ENCODE results near the gene FAM107B. TPM values are rescaled to one million over a fixed set of nuclear protein-coding genes. Genes with fewer than 3 reads are reported as not detected.

Gene FAM107B
- total RNA-seq, 4 donors from 2014 or later, result 12.3 to 41.3 (median 31.8) TPM

DNA sequence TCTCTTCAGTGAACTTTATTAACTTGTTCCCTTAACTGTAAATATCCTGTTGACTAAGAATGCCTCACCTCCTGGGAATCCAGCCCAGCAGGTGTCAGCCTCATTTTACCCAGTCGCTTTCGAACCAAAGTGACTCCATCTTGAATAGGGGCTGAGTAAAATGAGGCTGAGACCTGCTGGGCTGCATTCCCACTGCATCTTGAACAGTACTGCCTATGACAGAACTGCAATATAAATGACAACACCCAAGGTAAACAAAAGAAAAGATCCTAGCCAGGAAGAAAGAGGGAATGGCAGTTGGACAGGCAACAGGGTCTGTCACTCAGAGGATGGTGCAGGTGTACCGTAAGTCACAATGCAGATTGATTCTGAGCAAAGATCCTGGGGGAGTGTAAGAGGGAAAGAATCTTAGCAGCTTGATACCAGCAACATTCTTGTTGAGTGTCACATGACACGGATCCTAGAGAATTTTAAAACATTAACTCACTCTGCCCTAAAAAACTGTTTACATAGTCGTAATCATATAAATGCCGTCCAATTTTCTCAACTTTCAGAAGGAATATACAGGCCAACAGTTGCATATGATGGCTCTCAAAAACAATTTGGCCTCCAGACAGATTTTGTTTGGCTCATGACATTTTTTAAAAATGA, 4.4 kb upstream of the FAM107B start:
- H3K9me3 ChIP-seq, result no peaks in the 10 kb centered on the region
- no peak for TF ChIP-seq CTCF (IDR thresholded peaks at IDR 0.05)
- TF ChIP-seq POLR2A (IDR thresholded peaks at IDR 0.05), result no peak
- H3K4me1 ChIP-seq, result no peaks in the 10 kb centered on the region
- no peak for DNase-seq
- H3K4me3 ChIP-seq (replicated peaks in 1 of 3), result no peak overlapping the region
- no peak overlapping the region for H3K27ac ChIP-seq
- intact Hi-C loops (cut with DNase I), result no loop called here
- WGBS, 2 donors, result 74 to 75% methylated on average over 6 of the region's 6 CpGs
- H3K27me3 ChIP-seq, result no peaks in the 10 kb centered on the region
- H3K36me3 ChIP-seq, result no peaks in the 10 kb centered on the region

DNA sequence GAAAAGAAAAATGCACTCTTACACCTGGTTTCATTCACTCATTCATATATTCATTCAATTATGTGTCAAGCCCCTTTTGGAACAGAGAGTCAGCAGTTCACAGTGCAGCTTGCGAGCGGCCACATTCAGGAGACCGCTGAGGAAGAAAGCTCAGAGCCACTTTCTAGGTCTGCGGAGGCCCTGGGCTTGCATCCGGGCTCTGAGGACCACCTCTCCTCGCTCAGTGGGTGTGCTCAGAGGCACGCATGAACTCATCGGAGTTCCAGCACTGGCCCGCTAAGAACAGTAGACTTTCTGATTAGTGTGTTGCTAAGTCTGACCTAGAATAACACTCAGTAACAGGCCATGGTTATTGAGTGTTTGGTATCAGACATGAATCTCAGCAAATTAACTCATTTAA, 1.8 kb upstream of the FAM107B start:
- H3K36me3 ChIP-seq, result no peaks in the 10 kb centered on the region
- WGBS, 2 donors, result 83 to 86% methylated on average over 9 of the region's 9 CpGs
- no peaks in the 10 kb centered on the region for H3K4me1 ChIP-seq
- no peaks in the 10 kb centered on the region for H3K27me3 ChIP-seq
- no peak overlapping the region for H3K27ac ChIP-seq
- no peaks in the 10 kb centered on the region for H3K9me3 ChIP-seq
- DNase-seq, result no peak
- intact Hi-C loops (cut with DNase I), result no loop called here
- TF ChIP-seq POLR2A (IDR thresholded peaks at IDR 0.05) (no peak), CTCF (IDR thresholded peaks at IDR 0.05) (no peak)
- no peak overlapping the region for H3K4me3 ChIP-seq (replicated peaks in 1 of 3)

DNA sequence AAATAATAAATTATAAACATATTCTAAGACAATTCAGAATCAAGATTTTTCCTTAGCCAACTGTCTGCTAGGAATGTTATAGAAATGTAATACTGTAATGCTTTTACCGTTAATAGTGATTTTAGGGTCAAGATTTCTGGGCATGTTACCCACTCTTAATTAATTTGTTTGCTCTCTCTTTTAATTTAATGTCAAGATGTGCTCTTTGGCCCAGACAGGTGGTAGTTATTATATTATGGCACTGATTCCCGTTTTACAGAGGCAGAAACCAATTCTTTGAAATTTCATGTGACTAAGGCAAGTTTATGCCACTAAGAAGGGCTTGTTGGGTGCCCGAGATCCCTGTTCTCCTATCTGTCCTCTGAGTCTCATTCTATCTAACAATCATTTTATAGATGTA, 959 bp upstream of the FAM107B start:
- Histone ChIP-seq H3K4me3 (replicated peaks in 1 of 3) (no peak overlapping the region), H3K27me3 (no peaks in the 10 kb centered on the region), H3K36me3 (no peaks in the 10 kb centered on the region), H3K9me3 (no peaks in the 10 kb centered on the region), H3K4me1 (no peaks in the 10 kb centered on the region), H3K27ac (no peak overlapping the region)
- intact Hi-C loops (cut with DNase I), result no loop called here
- TF ChIP-seq CTCF (IDR thresholded peaks at IDR 0.05) (no peak), POLR2A (IDR thresholded peaks at IDR 0.05) (no peak)
- 80 to 84% methylated on average over 3 of the region's 3 CpGs for WGBS, 2 donors
- no peak for DNase-seq

DNA sequence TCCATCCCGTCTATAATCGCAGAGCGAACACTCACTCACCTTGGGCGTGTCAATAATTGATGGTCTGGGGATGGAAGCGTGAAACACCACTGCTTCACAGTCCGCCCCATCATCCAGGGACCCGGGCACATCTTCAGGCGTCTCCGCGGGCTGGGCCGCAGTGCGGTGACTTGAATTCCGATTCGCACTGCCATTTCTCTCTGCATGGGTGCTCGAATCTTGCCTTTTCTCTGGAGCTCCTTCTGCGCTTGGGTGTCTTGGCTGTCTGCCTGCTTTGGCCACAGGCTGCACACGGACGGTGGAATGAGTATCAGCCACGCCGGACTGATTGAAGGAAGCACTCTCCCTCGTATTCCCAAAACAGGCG, 500 bp downstream of the FAM107B start:
- DNase-seq, result no peak
- no peak for TF ChIP-seq CTCF (IDR thresholded peaks at IDR 0.05)
- TF ChIP-seq POLR2A (IDR thresholded peaks at IDR 0.05), result no peak
- Histone ChIP-seq H3K9me3 (no peaks in the 10 kb centered on the region), H3K27me3 (no peaks in the 10 kb centered on the region), H3K36me3 (no peaks in the 10 kb centered on the region), H3K27ac (no peak overlapping the region), H3K4me1 (no peaks in the 10 kb centered on the region), H3K4me3 (replicated peaks in 1 of 3) (no peak overlapping the region)
- 91 to 96% methylated on average over 17 to 22 of the region's 22 CpGs for WGBS, 2 donors
- intact Hi-C loops (cut with DNase I), result no loop called here

DNA sequence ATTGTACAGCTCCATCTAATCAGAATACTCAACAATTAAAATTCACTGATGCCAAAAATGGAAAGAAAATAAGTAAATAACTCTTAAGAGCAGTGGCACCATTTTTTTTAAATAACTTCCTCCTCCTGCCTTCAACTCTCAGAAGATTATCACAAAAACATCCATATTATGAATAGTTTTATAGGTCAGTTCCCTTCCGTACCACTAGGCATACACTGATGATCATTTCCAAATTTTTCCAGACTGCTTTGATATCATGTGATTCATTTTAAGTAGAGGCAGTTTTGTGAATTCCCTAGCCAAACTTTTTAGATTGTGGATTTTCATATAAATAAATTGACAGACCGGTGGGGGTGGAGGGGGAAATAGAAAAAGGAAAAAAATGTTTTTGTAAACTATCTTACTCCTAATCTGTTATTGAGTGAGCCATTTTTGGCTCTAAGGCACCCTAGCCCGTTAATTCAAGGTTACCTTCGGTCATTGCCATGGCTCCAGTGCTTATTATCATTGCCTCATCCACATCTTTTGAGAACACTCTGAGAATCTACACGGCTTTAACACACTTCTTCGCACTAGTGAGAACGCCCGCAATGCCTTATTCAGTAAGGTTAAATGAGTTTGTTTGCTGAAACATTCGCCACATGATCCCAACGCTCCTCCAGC, 1.0 kb downstream of the FAM107B start:
- no peak for DNase-seq
- H3K4me1 ChIP-seq, result no peaks in the 10 kb centered on the region
- no peak overlapping the region for H3K27ac ChIP-seq
- H3K4me3 ChIP-seq (replicated peaks in 1 of 3), result no peak overlapping the region
- H3K9me3 ChIP-seq, result no peaks in the 10 kb centered on the region
- no peak for TF ChIP-seq POLR2A (IDR thresholded peaks at IDR 0.05)
- TF ChIP-seq CTCF (IDR thresholded peaks at IDR 0.05), result no peak
- WGBS, 2 donors, result 80 to 86% methylated on average over 10 of the region's 10 CpGs
- no peaks in the 10 kb centered on the region for H3K27me3 ChIP-seq
- intact Hi-C loops (cut with DNase I), result no loop called here
- no peaks in the 10 kb centered on the region for H3K36me3 ChIP-seq

All from thyroid gland (tissue), 4 donors.